ENCODE measurements around the gene PDE4B. TPM values are rescaled to one million over a fixed set of nuclear protein-coding genes. Genes with fewer than 3 reads are reported as not detected.

PDE4B gene
- total RNA-seq, 4 donors from 2014 or later = 5.2 to 16.6 (median 9.6) TPM

DNA sequence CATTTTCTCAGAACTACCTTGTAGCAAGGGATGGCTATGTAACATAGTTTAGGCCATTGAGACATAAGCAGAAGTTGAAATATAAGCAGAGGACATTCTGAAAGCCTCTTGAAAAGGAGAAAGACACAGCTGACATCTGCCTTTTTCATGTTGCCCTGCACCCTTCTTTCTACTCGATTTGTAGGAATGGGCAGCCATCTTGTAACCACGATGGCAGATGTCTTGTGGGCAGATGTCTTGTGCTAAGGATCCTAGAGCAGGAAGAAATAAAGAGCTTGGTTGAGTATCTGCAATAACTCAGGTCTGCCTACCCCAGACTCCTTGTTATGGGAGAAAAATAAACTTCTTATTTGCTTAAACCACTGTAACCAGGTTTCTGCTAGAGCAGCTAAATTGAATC lies 351.0 kb downstream of the PDE4B start:
- Histone ChIP-seq H3K27me3 (no peaks in the 10 kb centered on the region), H3K4me3 (no peak overlapping the region), H3K36me3 (no peaks in the 10 kb centered on the region), H3K4me1 (no peaks in the 10 kb centered on the region), H3K9me3 (no peaks in the 10 kb centered on the region), H3K27ac (no peak overlapping the region)
- DNase-seq (ENCODE audit: low spot score in 2 of 2) = no peak
- 57 to 66% methylated on average over 2 of the region's 2 CpGs for WGBS, 2 donors
- TF ChIP-seq POLR2A (IDR thresholded peaks at IDR 0.05) = no peak
- TF ChIP-seq EP300 (IDR thresholded peaks at IDR 0.05) = no peak
- TF ChIP-seq, protein P1, sequence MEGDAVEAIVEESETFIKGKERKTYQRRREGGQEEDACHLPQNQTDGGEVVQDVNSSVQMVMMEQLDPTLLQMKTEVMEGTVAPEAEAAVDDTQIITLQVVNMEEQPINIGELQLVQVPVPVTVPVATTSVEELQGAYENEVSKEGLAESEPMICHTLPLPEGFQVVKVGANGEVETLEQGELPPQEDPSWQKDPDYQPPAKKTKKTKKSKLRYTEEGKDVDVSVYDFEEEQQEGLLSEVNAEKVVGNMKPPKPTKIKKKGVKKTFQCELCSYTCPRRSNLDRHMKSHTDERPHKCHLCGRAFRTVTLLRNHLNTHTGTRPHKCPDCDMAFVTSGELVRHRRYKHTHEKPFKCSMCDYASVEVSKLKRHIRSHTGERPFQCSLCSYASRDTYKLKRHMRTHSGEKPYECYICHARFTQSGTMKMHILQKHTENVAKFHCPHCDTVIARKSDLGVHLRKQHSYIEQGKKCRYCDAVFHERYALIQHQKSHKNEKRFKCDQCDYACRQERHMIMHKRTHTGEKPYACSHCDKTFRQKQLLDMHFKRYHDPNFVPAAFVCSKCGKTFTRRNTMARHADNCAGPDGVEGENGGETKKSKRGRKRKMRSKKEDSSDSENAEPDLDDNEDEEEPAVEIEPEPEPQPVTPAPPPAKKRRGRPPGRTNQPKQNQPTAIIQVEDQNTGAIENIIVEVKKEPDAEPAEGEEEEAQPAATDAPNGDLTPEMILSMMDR (IDR thresholded peaks at IDR 0.05) = no peak

DNA sequence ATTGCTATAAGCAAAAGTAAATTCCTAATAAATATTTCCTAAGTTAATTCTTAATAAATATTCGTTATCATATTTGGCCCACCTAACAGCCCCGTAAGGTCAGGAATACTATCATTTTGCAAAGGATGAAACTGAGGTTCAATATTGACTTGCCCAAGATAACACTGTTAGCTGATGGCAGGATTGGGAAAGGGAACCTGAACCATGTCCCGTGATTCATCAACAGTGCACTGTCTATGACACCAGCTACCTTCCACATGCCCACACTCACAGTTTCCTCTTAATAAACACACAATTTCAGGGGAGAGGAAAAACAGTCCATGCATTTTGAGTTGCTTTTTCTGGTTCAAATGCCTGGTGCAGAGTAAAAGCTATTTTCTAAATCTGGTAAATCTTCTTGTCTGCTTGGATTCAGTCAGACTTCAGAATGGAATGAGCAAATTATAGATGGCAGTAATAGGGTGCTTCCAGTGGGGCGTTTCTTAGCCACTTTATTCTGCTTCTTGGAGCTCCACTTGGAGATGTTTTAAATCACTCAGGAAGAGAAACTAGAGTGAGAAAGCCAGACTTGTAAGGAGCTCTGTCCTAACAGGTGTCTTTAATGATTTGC lies 354.6 kb downstream of the PDE4B start:
- 92 to 94% methylated on average over 4 of the region's 4 CpGs for WGBS, 2 donors
- Histone ChIP-seq H3K36me3 (no peaks in the 10 kb centered on the region), H3K9me3 (no peaks in the 10 kb centered on the region), H3K4me3 (no peak overlapping the region), H3K27me3 (no peaks in the 10 kb centered on the region), H3K4me1 (no peaks in the 10 kb centered on the region), H3K27ac (no peak overlapping the region)
- TF ChIP-seq, protein P1 (IDR thresholded peaks at IDR 0.05) = no peak
- TF ChIP-seq POLR2A (IDR thresholded peaks at IDR 0.05) = no peak
- TF ChIP-seq EP300 (IDR thresholded peaks at IDR 0.05) = no peak
- no peak for DNase-seq (ENCODE audit: low spot score in 2 of 2)

DNA sequence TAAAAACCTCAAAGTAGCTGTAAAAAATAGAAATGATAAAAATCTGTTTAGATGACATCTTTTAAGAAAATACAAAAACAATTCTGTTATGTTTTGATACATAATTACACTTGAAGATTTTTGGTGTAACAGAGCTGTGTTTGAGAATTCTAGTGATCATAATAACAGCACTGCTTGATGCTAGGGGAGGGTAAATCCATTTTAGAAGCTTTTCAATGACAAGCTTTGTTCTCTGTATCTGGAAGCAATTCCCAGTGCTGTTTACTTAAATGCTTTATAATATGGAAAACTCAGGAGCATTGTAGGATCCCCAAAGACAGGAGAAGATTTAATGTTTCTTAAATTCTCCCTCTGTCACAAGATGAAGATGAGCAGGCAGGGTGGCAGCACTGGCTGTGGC lies 359.3 kb downstream of the PDE4B start:
- DNase-seq (ENCODE audit: low spot score in 2 of 2) = no peak
- no peaks in the 10 kb centered on the region for H3K4me1 ChIP-seq
- H3K9me3 ChIP-seq = no peaks in the 10 kb centered on the region
- no peaks in the 10 kb centered on the region for H3K27me3 ChIP-seq
- H3K27ac ChIP-seq = no peak overlapping the region
- H3K36me3 ChIP-seq = no peaks in the 10 kb centered on the region
- no peak for TF ChIP-seq EP300 (IDR thresholded peaks at IDR 0.05)
- TF ChIP-seq, protein P1 (IDR thresholded peaks at IDR 0.05) = no peak
- no peak overlapping the region for H3K4me3 ChIP-seq

DNA sequence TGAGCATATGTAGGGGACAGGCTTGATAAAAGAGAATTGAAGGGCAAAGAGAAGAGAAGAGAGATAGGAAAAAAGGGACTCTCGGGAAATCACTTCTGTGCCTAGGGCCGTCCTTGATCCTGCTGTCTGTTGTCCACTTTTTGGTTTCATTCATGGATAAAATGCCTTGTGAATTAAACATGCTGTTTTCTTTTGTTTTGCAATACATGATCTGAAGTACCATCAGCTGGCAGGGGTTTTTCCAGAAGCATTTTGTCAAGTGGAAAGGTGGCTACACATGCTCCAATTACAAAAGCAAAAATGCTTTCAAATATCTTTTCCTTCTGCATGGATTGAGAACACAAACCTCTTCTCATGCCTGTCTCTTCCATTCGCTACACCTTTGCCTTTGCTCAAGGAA lies 361.7 kb downstream of the PDE4B start:
- no peak for DNase-seq (ENCODE audit: low spot score in 2 of 2)
- Histone ChIP-seq H3K9me3 (no peaks in the 10 kb centered on the region), H3K27me3 (no peaks in the 10 kb centered on the region), H3K36me3 (no peaks in the 10 kb centered on the region), H3K27ac (no peak overlapping the region), H3K4me1 (no peaks in the 10 kb centered on the region), H3K4me3 (no peak overlapping the region)
- TF ChIP-seq, protein P1 (IDR thresholded peaks at IDR 0.05) = no peak
- TF ChIP-seq POLR2A (IDR thresholded peaks at IDR 0.05) (no peak), EP300 (IDR thresholded peaks at IDR 0.05) (no peak)
- 88 to 94% methylated on average over 3 of the region's 3 CpGs for WGBS, 2 donors

DNA sequence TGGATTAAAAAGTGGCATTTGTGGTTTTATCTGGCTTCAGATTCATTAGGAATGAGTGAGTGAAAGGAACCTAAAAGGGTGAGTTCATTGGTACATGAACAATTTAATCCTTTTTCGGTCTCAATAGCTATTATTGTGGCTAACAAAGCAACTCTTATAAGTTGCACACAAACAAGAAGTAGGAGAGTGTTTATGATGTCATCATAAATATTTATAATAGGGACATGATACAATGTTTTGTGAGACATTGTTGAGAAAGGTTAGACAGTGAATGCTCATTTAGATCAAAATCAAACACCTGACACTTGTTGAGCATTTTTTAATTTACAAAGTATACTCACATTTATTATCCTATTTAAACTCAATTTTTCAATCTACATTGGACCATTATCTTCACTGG lies 363.4 kb downstream of the PDE4B start:
- H3K27ac ChIP-seq = no peak overlapping the region
- no peak for DNase-seq (ENCODE audit: low spot score in 2 of 2)
- 51 to 60% methylated on average over 1 of the region's 1 CpG for WGBS, 2 donors
- H3K9me3 ChIP-seq = no peaks in the 10 kb centered on the region
- H3K4me1 ChIP-seq = no peaks in the 10 kb centered on the region
- no peak overlapping the region for H3K4me3 ChIP-seq
- no peaks in the 10 kb centered on the region for H3K27me3 ChIP-seq
- TF ChIP-seq EP300 (IDR thresholded peaks at IDR 0.05) (no peak), POLR2A (IDR thresholded peaks at IDR 0.05) (no peak)
- TF ChIP-seq, protein P1 (IDR thresholded peaks at IDR 0.05) = no peak
- H3K36me3 ChIP-seq = no peaks in the 10 kb centered on the region
